Activated CD8-positive, alpha-beta T cell treated with anti-CD3 and anti-CD28 coated beads for 36 hours (primary cell): ENCODE measurements around the gene NLRP3. TPM values are rescaled to one million over a fixed set of nuclear protein-coding genes. Genes with fewer than 3 reads are reported as not detected.
"Not testable (repeated sequence)": the region's sequence is repeated elsewhere in the genome, so short reads cannot be mapped to it uniquely, and the experiment has no call there.

Source experiments
- ATAC-seq: fragments of 200-7000 bp; cut with Tn5 transposase; one replicate; pipeline ENCODE4 v1.10.0; 2021; ENCODE audit warnings: mild to moderate bottlenecking, moderate library complexity
- CTCF ChIA-PET: fragments of 350-600 bp; sonication (Branson Sonifier 250); formaldehyde crosslinking; loops from one replicate; lab custom pipeline; 2021; ENCODE audit warnings: antibody characterized with exemption; lab: Charles Lee
- POLR2A ChIA-PET: fragments of 350-600 bp; sonication (Branson Sonifier 250); formaldehyde crosslinking; loops from one replicate; lab custom pipeline; 2021; ENCODE audit warnings: antibody characterized with exemption; lab: Charles Lee
- DNase-seq: peaks from one replicate; pipeline ENCODE4 v3.0.0-alpha.2; 2020
- H3K27ac Mint-ChIP-seq: one replicate; pipeline ENCODE4 v1.8.0; 2021; ENCODE audit warnings: mild to moderate bottlenecking, mixed read lengths
- H3K27me3 Mint-ChIP-seq: one replicate; pipeline ENCODE4 v1.8.0; 2021; ENCODE audit warnings: mixed read lengths
- H3K36me3 Mint-ChIP-seq: one replicate; pipeline ENCODE4 v1.8.0; 2021; ENCODE audit warnings: low read depth, mixed read lengths
- H3K4me1 Mint-ChIP-seq: one replicate; pipeline ENCODE4 v1.8.0; 2021; ENCODE audit warnings: low read depth, mixed read lengths
- H3K4me3 Mint-ChIP-seq: one replicate; pipeline ENCODE4 v1.8.0; 2021; ENCODE audit warnings: mild to moderate bottlenecking, moderate library complexity, mixed read lengths
- H3K9me3 Mint-ChIP-seq: one replicate; pipeline ENCODE4 v1.8.0; 2021; ENCODE audit warnings: mixed read lengths
- intact Hi-C: fragments of 100-400 bp; cut with micrococcal nuclease; formaldehyde crosslinking; loops from one replicate; pipeline ENCODE4 v1.10.0; 2022
- total RNA-seq, 2 experiments: library from RNA; stranded (reverse); gene quantifications; one replicate each; pipeline ENCODE4 v1.2.3, GENCODE V29; 2021
- TF ChIP-seq, protein P1 (sequence below): fragments of 200-600 bp; IDR thresholded peaks from one replicate; pipeline ENCODE4 v1.8.0; 2022; ENCODE audit warnings: antibody characterized with exemption, mild to moderate bottlenecking

NLRP3 gene
- total RNA-seq, 2 experiments from 2014 or later: 3.2 to 3.6 TPM

DNA sequence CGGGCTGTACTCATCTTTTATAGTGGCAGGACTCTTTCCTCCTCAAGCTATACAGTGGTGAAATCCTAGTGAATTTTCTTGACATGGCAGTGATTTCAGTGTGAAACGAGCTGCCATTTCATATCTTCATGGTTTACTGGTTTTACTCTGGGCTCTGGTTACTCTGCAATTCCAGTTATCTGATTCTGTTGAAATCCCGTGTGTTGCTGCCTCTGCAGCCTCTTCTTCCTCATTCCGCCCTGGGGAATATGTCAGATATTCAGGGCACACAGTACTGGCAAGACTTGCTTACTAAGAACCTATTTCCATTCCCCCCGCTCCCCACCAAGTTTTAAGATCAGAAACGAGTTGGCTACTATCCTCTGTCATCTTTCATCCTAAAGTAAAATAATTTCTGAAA lies 49.8 kb downstream of the NLRP3 start:
- Mint-ChIP-seq H3K4me1 (no peaks in the 10 kb centered on the region), H3K9me3 (no peaks in the 10 kb centered on the region), H3K4me3 (no peak overlapping the region), H3K36me3 (no peaks in the 10 kb centered on the region), H3K27ac (no peak overlapping the region), H3K27me3 (peaks cover 2% of the 10 kb centered on the region)
- intact Hi-C loops: no loop called here
- TF ChIP-seq, protein P1, sequence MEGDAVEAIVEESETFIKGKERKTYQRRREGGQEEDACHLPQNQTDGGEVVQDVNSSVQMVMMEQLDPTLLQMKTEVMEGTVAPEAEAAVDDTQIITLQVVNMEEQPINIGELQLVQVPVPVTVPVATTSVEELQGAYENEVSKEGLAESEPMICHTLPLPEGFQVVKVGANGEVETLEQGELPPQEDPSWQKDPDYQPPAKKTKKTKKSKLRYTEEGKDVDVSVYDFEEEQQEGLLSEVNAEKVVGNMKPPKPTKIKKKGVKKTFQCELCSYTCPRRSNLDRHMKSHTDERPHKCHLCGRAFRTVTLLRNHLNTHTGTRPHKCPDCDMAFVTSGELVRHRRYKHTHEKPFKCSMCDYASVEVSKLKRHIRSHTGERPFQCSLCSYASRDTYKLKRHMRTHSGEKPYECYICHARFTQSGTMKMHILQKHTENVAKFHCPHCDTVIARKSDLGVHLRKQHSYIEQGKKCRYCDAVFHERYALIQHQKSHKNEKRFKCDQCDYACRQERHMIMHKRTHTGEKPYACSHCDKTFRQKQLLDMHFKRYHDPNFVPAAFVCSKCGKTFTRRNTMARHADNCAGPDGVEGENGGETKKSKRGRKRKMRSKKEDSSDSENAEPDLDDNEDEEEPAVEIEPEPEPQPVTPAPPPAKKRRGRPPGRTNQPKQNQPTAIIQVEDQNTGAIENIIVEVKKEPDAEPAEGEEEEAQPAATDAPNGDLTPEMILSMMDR: no peak
- CTCF ChIA-PET: interaction anchor here (1.4 kb wide), 1 partner anchor 75 kb away, joined by 5 read pairs; no protein-coding TSS in a partner anchor
- POLR2A ChIA-PET: interaction anchor here (1.3 kb wide), 1 partner anchor 76 kb away, joined by 3 read pairs; no protein-coding TSS in a partner anchor
- DNase-seq (no peak), ATAC-seq (no peak)

DNA sequence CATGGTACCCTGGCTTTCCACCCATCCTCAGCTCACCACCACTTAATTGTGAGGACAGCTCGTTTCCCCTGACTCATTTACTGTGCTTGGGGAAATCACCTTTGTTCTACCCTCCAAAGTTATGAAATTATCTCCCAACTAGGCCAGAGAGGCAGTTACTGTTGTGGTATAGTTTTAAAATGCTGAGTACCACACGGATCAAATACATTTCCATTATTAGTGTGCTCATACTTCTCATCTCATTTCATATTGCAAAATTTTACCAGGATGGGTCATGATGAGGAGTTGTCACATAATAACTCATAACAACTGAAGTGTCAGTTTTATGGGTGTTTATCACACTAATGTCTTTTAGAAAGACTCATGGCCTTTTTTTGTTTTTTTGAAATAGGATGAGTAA lies 51.2 kb downstream of the NLRP3 start:
- no peaks in the 10 kb centered on the region for H3K36me3 Mint-ChIP-seq
- no peaks in the 10 kb centered on the region for H3K4me1 Mint-ChIP-seq
- DNase-seq (no peak), ATAC-seq (no peak)
- no peak overlapping the region for H3K27ac Mint-ChIP-seq
- no peaks in the 10 kb centered on the region for H3K9me3 Mint-ChIP-seq
- intact Hi-C loops: no loop called here
- ChIA-PET POLR2A (interaction anchor here (1.3 kb wide), 1 partner anchor 77 kb away, joined by 3 read pairs; no protein-coding TSS in a partner anchor), CTCF (no interaction called here)
- peaks cover 2% of the 10 kb centered on the region for H3K27me3 Mint-ChIP-seq
- no peak overlapping the region for H3K4me3 Mint-ChIP-seq
- TF ChIP-seq, protein P1: no peak

DNA sequence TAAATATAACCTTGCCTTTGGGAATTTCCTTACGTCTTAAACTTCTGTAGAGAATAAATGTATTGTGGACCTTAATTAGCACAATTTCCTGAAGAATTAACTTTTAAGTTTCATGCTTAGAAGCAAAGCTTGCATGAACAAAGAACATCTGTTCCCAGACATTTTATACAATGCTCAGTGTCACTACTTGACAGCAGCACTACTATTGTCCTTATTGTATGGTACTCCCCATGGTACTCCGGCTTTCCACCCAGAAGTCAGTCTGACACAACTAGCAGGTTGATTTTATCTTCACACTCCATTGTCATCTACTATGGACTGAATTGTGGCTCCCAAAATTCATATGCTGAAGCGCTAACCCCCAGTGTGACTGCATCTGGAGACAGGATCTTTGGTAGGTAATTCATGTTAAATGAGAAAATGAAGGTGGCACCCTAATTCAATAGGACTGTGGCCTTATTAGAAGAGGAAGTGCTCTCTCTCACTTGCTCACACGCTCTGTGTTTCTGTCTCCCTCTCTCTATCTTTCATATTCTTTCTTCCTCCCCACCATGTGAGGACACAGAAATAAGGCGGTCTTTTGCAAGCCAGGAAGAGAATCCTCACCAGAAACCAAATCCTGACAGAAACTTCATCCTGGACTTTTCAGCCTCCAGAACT lies 52.6 kb downstream of the NLRP3 start:
- no peak overlapping the region for H3K27ac Mint-ChIP-seq
- CTCF ChIA-PET: no interaction called here
- no peaks in the 10 kb centered on the region for H3K27me3 Mint-ChIP-seq
- H3K36me3 Mint-ChIP-seq: no peaks in the 10 kb centered on the region
- no peaks in the 10 kb centered on the region for H3K9me3 Mint-ChIP-seq
- no peak overlapping the region for H3K4me3 Mint-ChIP-seq
- no peak for ATAC-seq
- no peak for DNase-seq
- TF ChIP-seq, protein P1: no peak
- H3K4me1 Mint-ChIP-seq: no peaks in the 10 kb centered on the region
- intact Hi-C loops: no loop called here
- POLR2A ChIA-PET: no interaction called here

DNA sequence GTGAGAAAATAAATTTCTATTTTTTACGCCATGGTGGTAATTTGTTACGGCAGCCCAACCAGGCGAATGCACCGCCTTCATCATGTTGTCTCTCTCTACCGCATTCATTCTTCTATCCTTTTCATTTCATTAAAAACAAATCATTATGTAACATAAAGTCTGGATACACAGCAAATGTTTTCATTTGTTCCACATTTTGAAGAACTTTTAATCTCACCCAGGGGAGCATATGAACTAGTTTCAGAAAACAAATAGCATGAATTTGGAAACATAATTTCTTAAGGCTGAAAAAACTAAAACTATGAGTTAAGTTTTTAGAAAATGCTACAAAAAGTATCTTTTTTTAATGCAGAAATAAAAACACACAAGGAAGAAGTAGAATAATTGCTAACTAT lies 53.2 kb downstream of the NLRP3 start:
- TF ChIP-seq, protein P1: no peak
- CTCF ChIA-PET: no interaction called here
- no peak for DNase-seq
- intact Hi-C loops: no loop called here
- POLR2A ChIA-PET: no interaction called here
- Mint-ChIP-seq H3K4me1 (no peaks in the 10 kb centered on the region), H3K9me3 (no peaks in the 10 kb centered on the region), H3K36me3 (no peaks in the 10 kb centered on the region), H3K27me3 (no peaks in the 10 kb centered on the region), H3K4me3 (no peak overlapping the region), H3K27ac (no peak overlapping the region)
- ATAC-seq: no peak

DNA sequence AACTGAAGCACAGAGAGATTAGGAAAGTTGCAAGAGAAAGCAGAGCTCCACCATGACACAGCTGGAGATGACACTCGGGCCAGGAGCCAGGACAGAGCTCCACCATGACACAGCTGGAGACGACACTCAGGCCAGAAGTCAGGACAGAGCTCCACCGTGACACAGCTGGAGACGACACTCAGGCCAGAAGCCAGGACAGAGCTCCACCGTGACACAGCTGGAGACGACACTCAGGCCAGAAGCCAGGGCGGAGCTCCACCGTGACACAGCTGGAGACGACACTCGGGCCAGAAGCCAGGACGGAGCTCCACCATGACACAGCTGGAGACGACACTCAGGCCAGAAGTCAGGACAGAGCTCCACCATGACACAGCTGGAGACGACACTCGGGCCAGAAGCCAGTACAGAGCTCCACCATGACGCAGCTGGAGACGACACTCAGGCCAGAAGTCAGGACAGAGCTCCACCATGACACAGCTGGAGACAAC lies 55.0 kb downstream of the NLRP3 start:
- H3K4me3 Mint-ChIP-seq, H3K4me1 Mint-ChIP-seq, H3K9me3 Mint-ChIP-seq, H3K27ac Mint-ChIP-seq, H3K27me3 Mint-ChIP-seq, H3K36me3 Mint-ChIP-seq, POLR2A ChIA-PET, DNase-seq, intact Hi-C loops, ATAC-seq: not testable (repeated sequence)
- CTCF ChIA-PET: interaction anchor here (0.7 to 2.8 kb wide), 4 partner anchors 29 to 1217 kb away, joined by 3 to 7 read pairs (median 3); no protein-coding TSS in a partner anchor
